Coronary artery (tissue), 2 donors: ENCODE results near the gene BIRC2.

Experiments
- DNase-seq: peaks from one replicate; pipeline ENCODE4 v3.0.0-alpha.2; 2017; ENCODE audit warnings: low spot score
- H3K27ac ChIP-seq, 2 donors: fragments of 200-600 bp; sonication (generic); one replicate each; pipeline ENCODE4 v1.5.1; 2016 to 2019
- H3K4me3 ChIP-seq: fragments of 200-600 bp; sonication (generic); 2 replicates; pipeline ENCODE4 v1.5.1; 2016; ENCODE audit warnings: mild to moderate bottlenecking, moderate library complexity
- TF ChIP-seq, protein P1 (sequence below): fragments of 200-600 bp; sonication (generic); IDR thresholded peaks from one replicate; pipeline ENCODE4 v1.5.1; 2019; ENCODE audit warnings: antibody characterized with exemption

Gene BIRC2

DNA sequence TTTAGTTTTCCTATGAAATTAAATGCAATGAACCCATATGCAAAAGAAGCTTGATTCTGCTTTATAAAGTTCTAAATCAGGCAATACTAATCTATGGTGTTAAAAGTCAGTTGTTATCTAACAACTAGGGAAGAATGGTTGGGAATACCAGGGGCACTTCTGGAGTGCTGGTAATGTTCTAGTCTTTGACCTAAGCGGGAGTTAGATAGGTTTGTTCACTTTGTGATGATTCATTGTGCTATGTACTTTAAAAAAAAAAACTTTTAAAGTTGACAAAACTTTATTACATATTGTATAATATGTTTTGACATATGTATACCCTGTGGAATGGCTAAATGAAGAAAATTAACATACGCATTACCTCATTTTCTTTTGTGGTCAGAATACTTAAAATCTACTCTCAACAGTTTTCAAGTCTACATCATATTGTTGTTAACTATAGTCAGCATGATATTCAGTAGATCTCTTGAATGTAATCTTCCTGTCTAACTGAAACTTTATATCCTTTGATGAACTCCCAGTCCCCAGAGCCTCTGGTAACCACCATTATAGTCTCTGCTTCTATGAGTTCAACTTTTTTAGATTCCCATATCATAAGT lies 39.2 kb downstream of the BIRC2 start:
- DNase-seq: no peak

DNA sequence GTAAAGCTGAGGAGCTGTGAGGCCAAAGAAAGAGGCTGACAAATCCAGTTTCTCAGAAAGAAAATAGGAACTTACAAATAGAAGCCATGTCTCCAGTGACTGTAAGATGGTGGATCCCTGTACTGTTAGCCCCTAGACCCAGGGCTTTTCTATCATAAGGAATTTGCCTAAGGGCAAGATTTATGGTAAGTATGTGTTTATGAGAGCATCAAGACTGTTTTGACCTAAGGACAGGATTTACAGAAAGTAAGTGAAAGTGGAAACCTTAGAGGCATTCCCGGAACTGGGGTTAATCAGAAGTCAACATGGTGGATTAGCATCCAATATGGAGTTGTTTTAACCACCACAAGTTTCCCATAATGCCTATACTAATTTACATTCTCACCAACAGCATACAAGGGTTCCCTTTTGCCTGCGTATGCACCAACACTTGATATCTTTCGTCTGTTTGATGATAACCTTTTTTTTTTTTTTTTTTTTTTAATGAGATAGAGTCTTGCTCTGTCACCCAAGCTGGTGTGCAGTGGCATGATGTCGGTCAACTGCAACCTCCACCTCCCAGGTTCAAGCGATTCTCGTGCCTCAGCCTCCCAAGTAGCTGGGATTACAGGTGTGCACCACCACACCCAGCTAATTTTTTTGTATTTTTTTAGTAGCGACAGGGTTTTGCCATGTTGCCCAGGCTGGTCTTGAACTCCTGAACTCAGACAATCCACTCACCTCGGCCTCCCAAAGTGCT lies 40.2 kb downstream of the BIRC2 start:
- no peak overlapping the region for H3K27ac ChIP-seq
- TF ChIP-seq, protein P1, sequence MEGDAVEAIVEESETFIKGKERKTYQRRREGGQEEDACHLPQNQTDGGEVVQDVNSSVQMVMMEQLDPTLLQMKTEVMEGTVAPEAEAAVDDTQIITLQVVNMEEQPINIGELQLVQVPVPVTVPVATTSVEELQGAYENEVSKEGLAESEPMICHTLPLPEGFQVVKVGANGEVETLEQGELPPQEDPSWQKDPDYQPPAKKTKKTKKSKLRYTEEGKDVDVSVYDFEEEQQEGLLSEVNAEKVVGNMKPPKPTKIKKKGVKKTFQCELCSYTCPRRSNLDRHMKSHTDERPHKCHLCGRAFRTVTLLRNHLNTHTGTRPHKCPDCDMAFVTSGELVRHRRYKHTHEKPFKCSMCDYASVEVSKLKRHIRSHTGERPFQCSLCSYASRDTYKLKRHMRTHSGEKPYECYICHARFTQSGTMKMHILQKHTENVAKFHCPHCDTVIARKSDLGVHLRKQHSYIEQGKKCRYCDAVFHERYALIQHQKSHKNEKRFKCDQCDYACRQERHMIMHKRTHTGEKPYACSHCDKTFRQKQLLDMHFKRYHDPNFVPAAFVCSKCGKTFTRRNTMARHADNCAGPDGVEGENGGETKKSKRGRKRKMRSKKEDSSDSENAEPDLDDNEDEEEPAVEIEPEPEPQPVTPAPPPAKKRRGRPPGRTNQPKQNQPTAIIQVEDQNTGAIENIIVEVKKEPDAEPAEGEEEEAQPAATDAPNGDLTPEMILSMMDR: no peak
- H3K4me3 ChIP-seq: no peak overlapping the region
- no peak for DNase-seq

More for the DNA sequence above, 39.2 kb downstream of the BIRC2 start:
- no peak overlapping the region for H3K27ac ChIP-seq
- no peak overlapping the region for H3K4me3 ChIP-seq
- TF ChIP-seq, protein P1: no peak

DNA sequence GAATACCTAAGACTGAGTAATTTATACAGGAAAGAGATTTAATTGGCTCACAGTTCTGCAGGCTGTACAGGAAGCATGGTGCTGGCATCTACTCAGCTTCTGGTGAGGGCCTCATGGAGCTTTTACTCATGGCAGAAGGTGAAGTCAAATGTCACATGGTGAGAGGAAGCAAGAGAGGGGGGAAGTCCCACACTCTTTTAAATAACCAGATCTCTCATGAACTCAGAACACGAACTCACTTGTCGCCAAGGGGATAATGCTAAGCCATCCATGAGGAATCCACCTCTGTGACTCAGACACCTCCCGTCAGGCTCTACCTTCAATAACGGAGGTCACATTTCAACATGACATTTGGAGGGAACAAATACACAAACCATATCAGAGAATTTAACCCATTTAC lies 42.2 kb downstream of the BIRC2 start:
- DNase-seq: no peak
- TF ChIP-seq, protein P1: no peak
- H3K4me3 ChIP-seq: no peak overlapping the region

DNA sequence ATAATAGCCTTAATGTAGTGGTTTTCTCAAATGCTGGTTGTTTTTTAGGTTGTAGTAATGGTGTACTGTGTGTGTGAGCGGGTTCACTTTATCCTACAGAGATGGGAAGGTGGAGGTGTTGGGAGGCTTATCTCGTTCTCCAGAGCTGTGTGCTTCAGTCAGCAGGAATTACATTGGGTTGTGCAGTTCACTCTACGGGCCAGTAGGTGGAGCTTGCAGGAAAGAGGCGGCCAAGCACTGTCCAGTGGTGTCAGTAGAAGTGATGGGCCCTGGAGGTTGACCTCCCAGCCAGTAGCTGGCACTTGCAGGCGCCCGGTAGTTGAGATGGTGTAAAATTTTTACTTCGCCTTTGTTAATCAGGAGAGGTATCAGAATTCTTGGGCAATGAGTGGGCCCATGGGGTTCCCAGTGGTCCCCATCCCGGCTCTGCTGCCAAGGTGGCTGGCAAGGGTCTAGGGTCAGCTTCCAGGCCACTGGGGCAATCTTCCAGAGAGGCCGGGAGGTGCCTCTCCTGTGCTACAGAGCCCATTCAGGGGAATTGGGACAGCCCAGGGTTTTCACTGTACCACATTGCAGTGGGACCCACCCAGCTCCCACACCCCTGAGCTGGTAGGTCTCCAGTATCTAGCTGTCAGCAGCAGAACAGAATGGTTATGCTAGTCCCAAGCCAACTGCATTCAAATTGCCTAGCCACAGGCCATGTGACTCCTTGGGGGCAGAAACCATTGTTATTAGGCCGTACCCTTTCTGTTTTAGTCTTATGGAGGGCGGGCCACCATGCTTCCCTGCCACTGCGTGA lies 43.9 kb downstream of the BIRC2 start:
- H3K4me3 ChIP-seq: no peak overlapping the region
- DNase-seq: no peak
- H3K27ac ChIP-seq: no peak overlapping the region
- TF ChIP-seq, protein P1: peak; percentile 64

More for the DNA sequence above, 42.2 kb downstream of the BIRC2 start:
- no peak overlapping the region for H3K27ac ChIP-seq

DNA sequence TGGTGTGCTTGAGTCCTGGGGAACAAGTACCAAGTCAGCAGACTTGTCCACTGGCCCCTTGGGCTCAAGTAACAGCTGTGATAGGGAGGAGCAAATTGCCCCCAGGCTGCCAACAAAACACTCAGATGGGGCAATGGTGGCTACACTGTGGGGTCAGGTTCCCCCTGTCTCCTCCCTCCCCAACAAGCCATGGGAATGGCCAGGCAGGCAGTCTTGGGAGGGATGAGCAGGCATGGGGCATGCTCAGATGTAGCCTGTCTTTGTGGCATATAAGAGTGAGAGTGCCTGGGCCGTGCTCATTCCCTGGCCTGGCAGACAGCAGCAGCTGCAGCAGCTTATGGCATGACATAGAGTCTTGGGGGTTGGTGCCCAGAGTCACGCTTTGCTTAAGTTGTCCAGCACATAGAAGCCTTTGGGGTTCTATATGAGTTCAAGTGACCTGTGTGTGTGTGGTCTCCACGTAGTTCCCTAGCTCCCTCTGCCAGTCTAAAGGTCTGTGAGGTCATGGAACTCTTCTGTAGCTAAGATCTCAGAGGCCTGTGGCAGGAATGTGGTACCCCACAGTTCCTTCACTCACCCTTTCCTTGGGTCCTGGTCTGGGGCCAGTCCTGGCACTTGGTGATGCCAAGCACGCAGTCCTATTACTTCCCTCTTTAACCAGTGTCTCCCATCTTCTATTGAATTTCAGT lies 44.7 kb downstream of the BIRC2 start:
- H3K27ac ChIP-seq: no peak overlapping the region
- DNase-seq: no peak
- H3K4me3 ChIP-seq: no peak overlapping the region
- TF ChIP-seq, protein P1: no peak

DNA sequence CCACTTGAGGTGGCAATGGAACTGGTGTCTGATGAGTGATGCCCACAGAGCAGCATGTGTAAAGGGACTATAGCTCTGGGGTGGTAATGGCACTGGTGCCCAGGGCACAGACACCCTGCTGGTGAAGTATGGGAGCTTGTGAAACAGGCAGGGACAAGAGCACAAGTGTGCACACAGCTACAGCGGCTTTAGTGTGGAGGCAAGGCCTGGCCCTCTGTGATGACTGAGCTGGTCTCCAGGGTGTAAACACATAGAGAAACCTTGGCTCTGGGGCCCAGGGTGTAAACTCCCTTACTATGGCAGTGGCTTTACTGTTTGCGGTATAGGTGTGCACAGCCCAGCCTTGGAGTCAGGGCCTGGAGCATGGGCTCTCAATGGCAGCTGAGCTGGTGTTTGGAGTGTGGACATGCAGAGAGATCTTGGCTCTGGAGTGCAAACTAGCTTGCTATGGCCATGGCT lies 46.3 kb downstream of the BIRC2 start:
- Histone ChIP-seq H3K4me3 (no peak overlapping the region), H3K27ac (no peak overlapping the region)
- DNase-seq: no peak
- TF ChIP-seq, protein P1: no peak
